ENCODE data around the gene ERG. TPM values are rescaled to one million over a fixed set of nuclear protein-coding genes. Genes with fewer than 3 reads are reported as not detected.

The ERG gene
- total and polyA plus RNA-seq, 4 donors = 3.3 to 6.0 (median 4.1) TPM

DNA sequence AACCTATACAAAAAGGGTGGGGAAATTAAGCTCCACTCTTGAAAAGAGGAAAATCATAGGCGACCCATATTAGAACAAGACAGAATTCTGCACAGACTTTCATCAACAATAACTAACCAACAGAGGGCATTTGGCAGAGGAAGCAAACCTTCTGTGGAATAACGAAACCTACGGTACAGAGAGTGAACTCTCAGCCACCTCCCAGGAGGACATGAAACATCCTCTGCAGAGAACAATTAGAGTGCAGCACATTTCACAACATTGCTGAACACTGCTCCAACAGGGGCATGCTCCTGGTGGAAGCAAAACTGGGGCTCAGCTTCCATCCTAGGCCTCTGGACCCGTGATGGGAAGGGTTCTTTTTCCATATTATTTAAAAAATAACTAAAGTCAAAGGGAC is 130.6 kb downstream of the ERG start:
- no peak overlapping the region for H3K9ac ChIP-seq (ENCODE audit: low read depth in 1 of 2, low read length in 2 of 2)
- no peak overlapping the region for H3K27ac ChIP-seq (ENCODE audit: low read depth in 1 of 2, low read length in 2 of 2)
- no peaks in the 10 kb centered on the region for H3K36me3 ChIP-seq (ENCODE audit: control insufficient read depth in 4 of 4, insufficient read depth in 3 of 4, low read depth in 1 of 4, low read length in 3 of 4)
- H3K9me3 ChIP-seq (ENCODE audit: control insufficient read depth in 4 of 4, low read length in 3 of 4) = no peaks in the 10 kb centered on the region
- peaks cover 0 to 6% (median 1%) of the 10 kb centered on the region in 4 donors for H3K27me3 ChIP-seq (ENCODE audit: control insufficient read depth in 4 of 4, insufficient read depth in 4 of 4, low read length in 3 of 4)
- WGBS = 81% methylated on average over 4 of the region's 4 CpGs
- H3K4me3 ChIP-seq (ENCODE audit: low read depth in 1 of 3, low read length in 3 of 3) = no peak overlapping the region
- TF ChIP-seq, protein P1, sequence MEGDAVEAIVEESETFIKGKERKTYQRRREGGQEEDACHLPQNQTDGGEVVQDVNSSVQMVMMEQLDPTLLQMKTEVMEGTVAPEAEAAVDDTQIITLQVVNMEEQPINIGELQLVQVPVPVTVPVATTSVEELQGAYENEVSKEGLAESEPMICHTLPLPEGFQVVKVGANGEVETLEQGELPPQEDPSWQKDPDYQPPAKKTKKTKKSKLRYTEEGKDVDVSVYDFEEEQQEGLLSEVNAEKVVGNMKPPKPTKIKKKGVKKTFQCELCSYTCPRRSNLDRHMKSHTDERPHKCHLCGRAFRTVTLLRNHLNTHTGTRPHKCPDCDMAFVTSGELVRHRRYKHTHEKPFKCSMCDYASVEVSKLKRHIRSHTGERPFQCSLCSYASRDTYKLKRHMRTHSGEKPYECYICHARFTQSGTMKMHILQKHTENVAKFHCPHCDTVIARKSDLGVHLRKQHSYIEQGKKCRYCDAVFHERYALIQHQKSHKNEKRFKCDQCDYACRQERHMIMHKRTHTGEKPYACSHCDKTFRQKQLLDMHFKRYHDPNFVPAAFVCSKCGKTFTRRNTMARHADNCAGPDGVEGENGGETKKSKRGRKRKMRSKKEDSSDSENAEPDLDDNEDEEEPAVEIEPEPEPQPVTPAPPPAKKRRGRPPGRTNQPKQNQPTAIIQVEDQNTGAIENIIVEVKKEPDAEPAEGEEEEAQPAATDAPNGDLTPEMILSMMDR (IDR thresholded peaks at IDR 0.05; ENCODE audit: low read depth, low read length, missing input control) = no peak
- TF ChIP-seq, protein P2, sequence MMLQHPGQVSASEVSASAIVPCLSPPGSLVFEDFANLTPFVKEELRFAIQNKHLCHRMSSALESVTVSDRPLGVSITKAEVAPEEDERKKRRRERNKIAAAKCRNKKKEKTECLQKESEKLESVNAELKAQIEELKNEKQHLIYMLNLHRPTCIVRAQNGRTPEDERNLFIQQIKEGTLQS (IDR thresholded peaks at IDR 0.05) = no peak
- TF ChIP-seq RXRA (IDR thresholded peaks at IDR 0.05) (no peak), SP1 (IDR thresholded peaks at IDR 0.05) (no peak), FOXA1 (IDR thresholded peaks at IDR 0.05) (no peak), HNF4A (conservative IDR thresholded peaks at IDR 0.05) (no peak), EGR1 (IDR thresholded peaks at IDR 0.05; ENCODE audit: low read depth in 2 of 2) (no peak), TAF1 (conservative IDR thresholded peaks at IDR 0.05) (no peak)
- TF ChIP-seq, protein P3, sequence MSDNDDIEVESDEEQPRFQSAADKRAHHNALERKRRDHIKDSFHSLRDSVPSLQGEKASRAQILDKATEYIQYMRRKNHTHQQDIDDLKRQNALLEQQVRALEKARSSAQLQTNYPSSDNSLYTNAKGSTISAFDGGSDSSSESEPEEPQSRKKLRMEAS (IDR thresholded peaks at IDR 0.05) = no peak
- TF ChIP-seq, protein P4, sequence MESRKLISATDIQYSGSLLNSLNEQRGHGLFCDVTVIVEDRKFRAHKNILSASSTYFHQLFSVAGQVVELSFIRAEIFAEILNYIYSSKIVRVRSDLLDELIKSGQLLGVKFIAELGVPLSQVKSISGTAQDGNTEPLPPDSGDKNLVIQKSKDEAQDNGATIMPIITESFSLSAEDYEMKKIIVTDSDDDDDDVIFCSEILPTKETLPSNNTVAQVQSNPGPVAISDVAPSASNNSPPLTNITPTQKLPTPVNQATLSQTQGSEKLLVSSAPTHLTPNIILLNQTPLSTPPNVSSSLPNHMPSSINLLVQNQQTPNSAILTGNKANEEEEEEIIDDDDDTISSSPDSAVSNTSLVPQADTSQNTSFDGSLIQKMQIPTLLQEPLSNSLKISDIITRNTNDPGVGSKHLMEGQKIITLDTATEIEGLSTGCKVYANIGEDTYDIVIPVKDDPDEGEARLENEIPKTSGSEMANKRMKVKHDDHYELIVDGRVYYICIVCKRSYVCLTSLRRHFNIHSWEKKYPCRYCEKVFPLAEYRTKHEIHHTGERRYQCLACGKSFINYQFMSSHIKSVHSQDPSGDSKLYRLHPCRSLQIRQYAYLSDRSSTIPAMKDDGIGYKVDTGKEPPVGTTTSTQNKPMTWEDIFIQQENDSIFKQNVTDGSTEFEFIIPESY (IDR thresholded peaks at IDR 0.05) = no peak
- no peak for DNase-seq (ENCODE audit: low spot score)
- no peaks in the 10 kb centered on the region for H3K4me1 ChIP-seq (ENCODE audit: control insufficient read depth in 4 of 4, insufficient read depth in 4 of 4, low read length in 3 of 4)

DNA sequence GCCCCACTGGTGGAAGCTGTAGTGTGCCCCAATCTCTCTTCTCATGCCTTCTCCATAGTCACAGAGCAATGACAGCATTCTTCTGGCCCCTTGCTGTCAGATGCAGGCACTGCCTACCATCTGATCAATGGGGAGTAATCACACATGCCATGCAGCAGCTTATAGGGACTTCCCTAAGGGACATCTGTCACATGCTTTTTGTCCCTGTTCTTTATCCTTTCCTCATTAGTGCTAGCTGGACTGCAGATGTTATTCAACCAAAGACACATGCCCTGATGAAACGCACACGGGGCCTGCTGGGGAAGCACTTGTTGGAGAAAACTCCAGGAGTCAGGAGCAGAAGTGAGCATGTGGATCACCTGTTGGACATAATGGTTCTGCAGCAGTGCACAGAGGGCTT is 132.8 kb downstream of the ERG start:
- H3K27ac ChIP-seq (ENCODE audit: low read depth in 1 of 2, low read length in 2 of 2) = no peak overlapping the region
- no peaks in the 10 kb centered on the region for H3K4me1 ChIP-seq (ENCODE audit: control insufficient read depth in 4 of 4, insufficient read depth in 4 of 4, low read length in 3 of 4)
- WGBS = 90% methylated on average over 2 of the region's 2 CpGs
- no peak overlapping the region for H3K9ac ChIP-seq (ENCODE audit: low read depth in 1 of 2, low read length in 2 of 2)
- no peak overlapping the region for H3K4me3 ChIP-seq (ENCODE audit: low read depth in 1 of 3, low read length in 3 of 3)
- TF ChIP-seq, protein P5, sequence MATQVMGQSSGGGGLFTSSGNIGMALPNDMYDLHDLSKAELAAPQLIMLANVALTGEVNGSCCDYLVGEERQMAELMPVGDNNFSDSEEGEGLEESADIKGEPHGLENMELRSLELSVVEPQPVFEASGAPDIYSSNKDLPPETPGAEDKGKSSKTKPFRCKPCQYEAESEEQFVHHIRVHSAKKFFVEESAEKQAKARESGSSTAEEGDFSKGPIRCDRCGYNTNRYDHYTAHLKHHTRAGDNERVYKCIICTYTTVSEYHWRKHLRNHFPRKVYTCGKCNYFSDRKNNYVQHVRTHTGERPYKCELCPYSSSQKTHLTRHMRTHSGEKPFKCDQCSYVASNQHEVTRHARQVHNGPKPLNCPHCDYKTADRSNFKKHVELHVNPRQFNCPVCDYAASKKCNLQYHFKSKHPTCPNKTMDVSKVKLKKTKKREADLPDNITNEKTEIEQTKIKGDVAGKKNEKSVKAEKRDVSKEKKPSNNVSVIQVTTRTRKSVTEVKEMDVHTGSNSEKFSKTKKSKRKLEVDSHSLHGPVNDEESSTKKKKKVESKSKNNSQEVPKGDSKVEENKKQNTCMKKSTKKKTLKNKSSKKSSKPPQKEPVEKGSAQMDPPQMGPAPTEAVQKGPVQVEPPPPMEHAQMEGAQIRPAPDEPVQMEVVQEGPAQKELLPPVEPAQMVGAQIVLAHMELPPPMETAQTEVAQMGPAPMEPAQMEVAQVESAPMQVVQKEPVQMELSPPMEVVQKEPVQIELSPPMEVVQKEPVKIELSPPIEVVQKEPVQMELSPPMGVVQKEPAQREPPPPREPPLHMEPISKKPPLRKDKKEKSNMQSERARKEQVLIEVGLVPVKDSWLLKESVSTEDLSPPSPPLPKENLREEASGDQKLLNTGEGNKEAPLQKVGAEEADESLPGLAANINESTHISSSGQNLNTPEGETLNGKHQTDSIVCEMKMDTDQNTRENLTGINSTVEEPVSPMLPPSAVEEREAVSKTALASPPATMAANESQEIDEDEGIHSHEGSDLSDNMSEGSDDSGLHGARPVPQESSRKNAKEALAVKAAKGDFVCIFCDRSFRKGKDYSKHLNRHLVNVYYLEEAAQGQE (IDR thresholded peaks at IDR 0.05) = no peak
- TF ChIP-seq HNF4A (conservative IDR thresholded peaks at IDR 0.05) = no peak
- TF ChIP-seq, protein P3 (IDR thresholded peaks at IDR 0.05) = no peak
- no peak for TF ChIP-seq FOXA1 (IDR thresholded peaks at IDR 0.05)
- no peak for TF ChIP-seq FOXA2 (IDR thresholded peaks at IDR 0.05)
- no peak for TF ChIP-seq RAD21 (IDR thresholded peaks at IDR 0.05)
- no peak for TF ChIP-seq RXRA (IDR thresholded peaks at IDR 0.05)
- no peak for TF ChIP-seq JUND (IDR thresholded peaks at IDR 0.05)
- TF ChIP-seq, protein P4 (IDR thresholded peaks at IDR 0.05) = no peak
- TF ChIP-seq, protein P1 (IDR thresholded peaks at IDR 0.05; ENCODE audit: low read depth, low read length, missing input control) = no peak
- H3K27me3 ChIP-seq (ENCODE audit: control insufficient read depth in 4 of 4, insufficient read depth in 4 of 4, low read length in 3 of 4) = peaks cover 0 to 8% (median 1%) of the 10 kb centered on the region in 4 donors
- H3K9me3 ChIP-seq (ENCODE audit: control insufficient read depth in 4 of 4, low read length in 3 of 4) = no peaks in the 10 kb centered on the region
- DNase-seq (ENCODE audit: low spot score) = no peak
- H3K36me3 ChIP-seq (ENCODE audit: control insufficient read depth in 4 of 4, insufficient read depth in 3 of 4, low read depth in 1 of 4, low read length in 3 of 4) = no peaks in the 10 kb centered on the region
